Erythroblast (primary cell): ENCODE data around the gene PPIL1.

Experiments
- GATA1 ChIP-seq: IDR thresholded peaks from 2 replicates; pipeline ENCODE4 v1.6.1; 2011; ENCODE audit warnings: low read depth, mild to moderate bottlenecking, control low read depth, low read length, moderate library complexity
- POLR2A ChIP-seq: IDR thresholded peaks from 2 replicates; pipeline ENCODE4 v1.6.1; 2011; ENCODE audit warnings: mild to moderate bottlenecking, low read length

DNA sequence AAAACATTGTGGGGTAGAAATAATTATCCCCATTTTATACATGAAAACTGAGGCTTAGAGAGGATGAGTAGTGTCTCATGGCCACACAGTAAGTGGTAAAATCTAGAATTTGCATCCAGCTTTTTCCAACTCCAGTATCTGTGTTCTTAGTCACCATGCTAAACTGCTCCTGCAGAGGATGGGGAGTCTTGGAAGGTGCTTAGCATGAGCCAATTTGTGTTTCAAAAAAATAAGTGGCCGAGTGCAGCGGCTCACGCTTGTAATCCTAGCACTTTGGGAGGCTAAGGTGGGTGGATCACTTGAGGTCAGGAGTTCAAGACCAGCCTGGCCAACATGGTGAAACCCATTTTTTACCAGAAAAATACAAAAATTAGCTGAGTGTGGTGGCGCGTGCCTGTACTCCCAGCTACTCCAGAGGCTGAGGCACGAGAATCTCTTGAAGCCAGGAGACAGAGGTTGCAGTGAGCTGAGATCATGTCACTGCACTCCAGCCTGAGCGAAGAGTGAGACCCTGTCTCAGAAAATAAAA lies 13.6 kb upstream of the PPIL1 start:
- TF ChIP-seq POLR2A: no peak
- TF ChIP-seq GATA1: no peak
